Raji (cell line): Measurements from ENCODE around the gene LGALS3.

Source experiments
- POLR2A ChIP-seq: IDR thresholded peaks from 2 replicates; pipeline ENCODE4 v1.6.1; 2011; ENCODE audit warnings: low read depth, low read length, control low read depth; ENCODE audit not compliant: insufficient read depth

Gene LGALS3

DNA sequence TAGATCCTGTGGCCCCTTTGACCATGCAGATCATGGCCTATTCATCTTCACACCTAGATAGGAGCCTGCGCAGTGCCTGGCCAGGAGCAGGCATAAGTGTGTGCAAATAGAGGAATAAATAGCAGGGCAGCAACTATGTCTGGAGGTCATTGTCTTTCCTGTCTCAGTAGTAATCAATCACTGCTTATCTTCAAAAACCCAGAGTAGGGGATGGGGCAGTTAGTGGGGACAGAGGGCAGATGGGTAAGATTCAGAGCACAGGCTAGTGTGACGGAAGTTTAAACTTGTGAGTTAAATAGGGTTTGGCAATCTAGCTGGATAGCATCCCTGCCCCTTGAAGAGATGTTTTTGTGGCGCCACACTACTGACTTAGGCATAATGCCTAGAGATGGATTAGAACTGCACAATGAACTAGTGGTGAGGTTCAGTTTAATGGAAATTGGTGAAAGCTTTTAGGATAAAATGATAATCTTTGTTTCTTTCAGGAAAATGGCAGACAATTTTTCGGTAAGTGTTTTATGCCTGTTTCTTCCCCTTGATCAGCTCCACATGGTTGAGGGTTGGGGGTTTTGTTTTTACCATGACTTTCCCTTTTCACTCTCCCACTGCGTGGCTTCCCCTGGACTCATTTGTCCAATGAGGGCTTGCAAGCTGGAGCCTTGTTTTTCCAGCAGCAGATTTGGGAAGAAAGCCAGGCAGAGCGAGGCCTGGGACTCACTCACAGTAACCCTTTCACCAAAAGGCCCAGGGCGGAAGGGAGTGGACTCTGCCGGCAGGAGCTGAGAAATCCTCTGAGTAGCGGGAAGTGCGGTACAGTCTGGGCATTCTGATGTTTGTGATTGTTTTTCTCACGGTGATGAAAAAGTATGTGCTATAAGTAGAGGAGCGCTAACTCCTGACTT, 8.1 kb downstream of the LGALS3 start:
- no peak for TF ChIP-seq POLR2A

GRCh38 chr14:55138091-55138490, 9.0 kb downstream of the LGALS3 start:
- TF ChIP-seq POLR2A = no peak

- TF ChIP-seq POLR2A = no peak
Observed at GRCh38 chr14:55139141-55139540, 10.1 kb downstream of the LGALS3 start.

DNA sequence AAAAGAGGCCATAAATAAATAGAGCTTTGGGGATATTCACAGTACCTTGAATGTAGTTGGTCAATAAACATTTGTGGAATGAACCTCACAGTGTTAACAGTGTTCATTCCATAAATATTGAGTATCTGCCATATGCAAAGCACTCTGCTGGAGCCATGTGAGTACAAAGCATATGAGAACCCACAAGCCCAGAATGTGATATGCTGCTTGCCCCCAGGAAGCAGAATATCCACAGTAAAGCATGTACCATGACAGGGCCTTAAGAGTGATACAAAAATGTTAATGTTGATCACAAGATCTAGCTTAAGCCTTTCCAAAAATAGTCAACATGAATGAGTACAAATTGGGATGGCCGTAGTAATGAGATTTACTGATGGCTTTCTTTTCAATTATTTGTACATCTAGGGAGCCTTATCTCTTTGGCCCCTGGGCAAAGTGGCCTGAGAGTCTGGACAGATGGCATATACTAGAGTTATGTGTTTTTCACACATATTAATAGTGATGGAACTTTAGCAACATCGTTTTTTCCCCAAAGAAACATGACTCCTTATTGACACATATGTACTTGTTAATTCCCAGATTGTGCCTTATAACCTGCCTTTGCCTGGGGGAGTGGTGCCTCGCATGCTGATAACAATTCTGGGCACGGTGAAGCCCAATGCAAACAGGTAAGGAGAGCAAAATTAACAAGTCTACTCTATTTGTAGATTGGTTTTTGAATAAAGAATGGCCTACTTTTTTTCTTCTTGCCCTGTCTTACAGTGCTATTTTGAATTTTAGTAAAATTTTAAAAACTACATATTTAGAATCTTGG, 10.9 kb downstream of the LGALS3 start:
- no peak for TF ChIP-seq POLR2A

DNA sequence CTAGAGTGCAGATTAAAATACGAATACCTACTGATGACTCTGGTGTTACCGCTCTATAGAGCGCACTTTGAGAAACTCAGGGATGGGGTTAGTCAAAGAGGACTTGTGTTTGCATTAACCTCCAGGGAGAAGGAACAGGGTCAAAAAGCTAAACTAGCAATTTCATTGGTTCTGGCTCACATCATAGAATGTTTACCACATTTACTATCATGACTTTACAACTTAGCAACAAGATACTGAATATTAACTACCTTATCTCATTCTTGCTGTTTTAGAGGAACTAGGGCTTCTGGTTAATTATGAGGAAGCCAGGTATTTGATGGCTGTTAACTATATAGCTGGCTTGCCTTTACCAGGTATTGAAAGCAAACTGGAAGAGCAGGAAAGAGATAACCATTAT, 12.8 kb downstream of the LGALS3 start:
- TF ChIP-seq POLR2A = no peak

GRCh38 chr14:55142466-55142865, 13.4 kb downstream of the LGALS3 start:
- TF ChIP-seq POLR2A = no peak

- TF ChIP-seq POLR2A = no peak
Observed at GRCh38 chr14:55146425-55146824, 17.4 kb downstream of the LGALS3 start.

DNA sequence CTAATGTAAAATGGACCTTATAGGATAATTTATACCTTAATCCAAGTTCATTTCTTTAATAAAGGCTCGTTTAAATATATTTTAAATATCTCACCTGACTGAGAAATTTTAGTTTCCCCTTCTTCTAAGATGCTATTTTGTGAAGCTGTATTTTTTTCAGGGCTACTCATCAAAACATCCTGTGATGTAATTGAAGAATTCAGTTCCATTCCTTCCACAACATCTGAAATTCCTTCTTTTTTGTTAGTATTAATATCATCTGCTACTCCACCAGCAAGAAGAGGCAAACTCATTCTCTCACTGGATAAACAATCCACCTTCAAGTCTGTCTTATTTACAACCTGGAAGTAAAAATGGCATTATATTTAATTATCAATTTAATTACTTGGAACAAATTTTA, 22.5 kb downstream of the LGALS3 start:
- no peak for TF ChIP-seq POLR2A

DNA sequence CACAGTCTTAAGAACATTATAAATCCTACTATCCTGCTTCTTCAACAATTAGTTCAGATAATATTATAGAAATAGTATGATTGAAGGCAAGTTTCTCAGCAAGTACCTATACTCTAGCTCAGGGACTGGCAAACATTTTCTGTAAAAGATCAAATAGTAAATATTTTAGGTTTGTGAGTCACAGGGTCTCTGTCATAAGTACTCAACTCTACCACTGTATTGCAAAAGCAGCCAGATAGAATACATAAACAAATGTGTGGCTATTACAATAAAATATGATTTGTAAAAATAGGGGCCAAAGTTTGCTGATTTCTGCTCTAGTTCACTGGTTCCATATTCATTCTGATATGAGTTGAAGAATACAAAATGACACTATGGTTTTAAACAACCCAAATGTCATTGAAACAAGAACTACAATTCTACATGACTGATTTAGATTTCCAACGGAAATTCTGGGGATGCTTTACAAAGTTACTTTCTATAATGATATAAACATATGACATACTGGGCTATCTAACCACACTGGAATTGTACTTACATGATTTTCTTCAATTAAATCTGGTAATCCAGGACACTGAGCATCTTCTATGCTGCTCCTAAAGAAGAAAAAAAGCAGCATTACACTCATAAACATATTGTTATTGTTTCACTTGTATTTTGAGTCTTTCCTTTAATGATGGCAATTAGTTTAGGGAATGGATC, 23.2 kb downstream of the LGALS3 start:
- TF ChIP-seq POLR2A = no peak

DNA sequence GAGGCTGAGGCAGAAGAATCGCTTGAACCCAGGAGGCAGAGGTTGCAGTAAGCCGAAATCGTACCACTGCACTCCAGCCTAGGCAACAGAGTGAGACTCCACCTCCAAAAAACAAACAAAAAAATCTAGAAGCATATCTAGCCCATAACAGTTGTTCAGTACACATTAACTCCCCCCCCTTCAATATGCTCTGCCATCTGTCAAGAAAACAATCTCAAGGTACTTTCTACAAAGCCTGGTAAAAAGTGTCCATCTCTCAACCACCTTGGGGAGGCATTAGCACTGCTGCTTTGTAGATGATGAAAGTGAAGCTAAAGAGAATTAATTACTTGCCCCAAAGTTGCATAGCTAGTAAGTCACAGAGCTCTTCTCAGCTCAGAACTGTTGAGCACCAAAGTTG, 24.9 kb downstream of the LGALS3 start:
- no peak for TF ChIP-seq POLR2A

DNA sequence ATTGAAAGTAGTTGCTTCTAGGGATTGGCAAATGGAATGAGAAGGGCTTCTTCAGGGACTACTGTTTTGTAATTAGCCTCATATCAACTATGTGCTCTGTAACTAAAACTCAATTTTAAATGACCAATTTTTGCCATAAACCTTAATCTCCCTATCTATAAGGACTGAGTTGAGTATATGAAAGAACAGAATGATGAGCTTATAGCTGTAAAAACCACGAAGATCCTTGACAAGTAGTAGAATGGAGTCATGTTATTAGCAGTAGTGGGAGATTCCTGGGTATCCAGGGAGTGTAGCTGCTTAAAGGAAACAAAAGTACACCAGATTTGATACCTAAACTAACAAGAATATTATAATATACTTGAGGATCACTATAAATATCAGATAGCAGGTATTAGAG, 28.0 kb downstream of the LGALS3 start:
- no peak for TF ChIP-seq POLR2A

DNA sequence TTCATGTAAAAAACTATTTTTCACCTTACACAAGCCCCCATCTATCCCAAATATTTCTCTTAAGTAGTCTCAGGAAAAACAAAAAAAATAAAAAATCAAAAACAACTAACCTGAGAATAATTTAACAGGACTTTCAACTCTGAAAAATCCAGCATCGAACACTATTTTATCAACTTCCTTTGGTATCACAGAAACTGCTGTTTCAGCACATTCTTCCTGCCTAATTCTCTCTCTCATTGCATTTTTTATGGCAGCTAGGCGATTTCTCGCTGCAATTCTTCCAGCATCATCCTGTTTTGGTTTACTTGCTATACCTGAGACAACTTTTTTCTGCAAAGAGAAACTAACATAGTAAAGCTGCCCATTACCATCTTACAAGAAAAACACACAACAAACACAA, 29.4 kb downstream of the LGALS3 start:
- no peak for TF ChIP-seq POLR2A

- TF ChIP-seq POLR2A = no peak
Observed at GRCh38 chr14:55160989-55161388, 31.9 kb downstream of the LGALS3 start.

DNA sequence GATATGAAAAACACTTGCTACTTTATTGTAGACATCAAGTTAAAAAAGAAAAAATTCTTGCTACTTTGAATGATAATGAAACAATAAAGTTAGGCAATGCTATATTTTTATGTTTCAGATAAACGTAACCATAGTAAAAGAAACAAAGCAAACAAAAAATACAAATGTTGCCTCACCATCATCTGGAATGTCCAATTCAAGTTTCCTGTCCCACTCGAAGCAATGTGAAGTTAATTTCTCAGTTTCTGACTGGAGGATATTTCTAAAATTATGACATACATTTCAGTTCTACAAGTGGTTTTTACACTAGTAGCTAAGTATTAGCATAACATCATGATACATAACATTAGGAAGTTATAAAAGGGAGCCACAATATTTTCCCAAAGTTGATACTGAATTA, 41.5 kb downstream of the LGALS3 start:
- TF ChIP-seq POLR2A = no peak

GRCh38 chr14:55180006-55180405, 51.0 kb downstream of the LGALS3 start:
- no peak for TF ChIP-seq POLR2A

DNA sequence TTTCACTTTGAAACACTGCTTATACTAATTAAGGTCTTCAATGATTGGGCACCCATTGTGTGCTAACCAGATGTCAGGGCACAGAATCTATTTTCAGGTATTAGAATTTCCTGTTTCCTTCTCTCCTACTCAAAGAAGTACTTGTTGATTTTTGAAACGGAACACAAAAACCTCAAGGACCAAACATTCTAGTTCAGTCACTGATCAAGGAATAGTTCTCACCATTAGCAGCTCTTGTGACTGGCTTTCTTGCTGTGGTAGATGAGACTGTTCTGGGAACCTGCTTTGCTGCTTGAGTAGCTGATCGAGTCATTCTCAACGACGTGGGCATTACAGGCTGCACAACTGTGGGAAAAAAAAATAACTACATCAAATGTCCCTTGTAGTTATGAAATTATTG, 51.4 kb downstream of the LGALS3 start:
- no peak for TF ChIP-seq POLR2A

DNA sequence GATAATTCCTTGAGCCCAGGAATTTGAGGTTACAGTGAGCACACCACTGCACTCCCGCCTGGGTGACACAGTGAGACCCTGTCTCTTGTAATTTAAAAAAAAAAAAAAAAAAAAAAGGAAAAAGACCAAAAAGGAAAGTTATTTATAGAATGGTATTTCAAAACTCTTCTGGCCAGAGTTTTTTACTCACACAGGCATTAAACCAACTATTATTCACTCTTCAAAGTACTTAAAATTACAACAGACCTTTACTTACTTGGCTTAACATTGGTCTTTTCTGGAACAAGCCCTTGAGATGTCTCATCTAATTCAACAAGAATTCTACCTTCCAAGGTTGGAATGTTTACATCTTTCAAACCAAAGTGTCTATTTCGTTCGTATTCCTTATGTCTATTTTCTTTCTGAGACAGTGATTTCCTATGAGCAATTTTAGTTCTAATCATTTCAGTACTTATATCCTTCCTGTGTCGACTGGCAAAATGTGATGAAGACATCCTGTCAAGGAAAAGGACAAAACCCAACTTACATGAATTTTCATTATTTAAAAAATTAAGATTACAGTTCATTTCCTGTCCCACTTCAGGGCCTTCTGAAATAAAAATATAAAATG, 59.7 kb downstream of the LGALS3 start:
- TF ChIP-seq POLR2A = no peak
